Smooth muscle cell (in vitro differentiated cells): ENCODE data around the gene RANBP17. TPM values are rescaled to one million over a fixed set of nuclear protein-coding genes. Genes with fewer than 3 reads are reported as not detected.

Source experiments
- DNase-seq: peaks from one replicate; lab custom pipeline; 2025; ENCODE audit not compliant: unreplicated experiment; lab: John Stamatoyannopoulos, UW
- H2AFZ ChIP-seq: fragments of 200-600 bp; sonication (generic); 2 replicates; pipeline ENCODE4 v1.6.0; 2016; ENCODE audit warnings: antibody characterized with exemption, low read depth, mild to moderate bottlenecking
- H3F3A ChIP-seq: fragments of 200-600 bp; sonication (generic); 2 replicates; pipeline ENCODE4 v1.6.0; 2017; ENCODE audit warnings: antibody characterized with exemption, low read depth
- H3K27ac ChIP-seq: fragments of 200-600 bp; sonication (generic); 2 replicates; pipeline ENCODE4 v1.5.1; 2016; ENCODE audit warnings: low read depth, mild to moderate bottlenecking
- H3K27me3 ChIP-seq: fragments of 200-600 bp; sonication (generic); 2 replicates; pipeline ENCODE4 v1.6.1; 2016; ENCODE audit warnings: low read depth, mild to moderate bottlenecking
- H3K36me3 ChIP-seq: fragments of 200-600 bp; sonication (generic); 2 replicates; pipeline ENCODE4 v1.5.1; 2016; ENCODE audit warnings: low read depth
- H3K4me1 ChIP-seq: fragments of 200-600 bp; sonication (generic); 2 replicates; pipeline ENCODE4 v1.5.1; 2016; ENCODE audit warnings: low read depth
- H3K4me2 ChIP-seq: fragments of 200-600 bp; sonication (generic); 2 replicates; pipeline ENCODE4 v1.6.0; 2016; ENCODE audit warnings: mild to moderate bottlenecking
- H3K4me3 ChIP-seq: fragments of 200-600 bp; sonication (generic); 2 replicates; pipeline ENCODE4 v1.5.1; 2016; ENCODE audit warnings: mild to moderate bottlenecking
- H3K79me2 ChIP-seq: fragments of 200-600 bp; sonication (generic); 2 replicates; pipeline ENCODE4 v1.6.0; 2016; ENCODE audit warnings: low read depth, mild to moderate bottlenecking
- H3K9ac ChIP-seq: fragments of 200-600 bp; sonication (generic); 2 replicates; pipeline ENCODE4 v1.6.0; 2016; ENCODE audit warnings: low read depth
- H3K9me3 ChIP-seq: fragments of 200-600 bp; sonication (generic); replicated peaks from 2 replicates; pipeline ENCODE4 v1.5.1; 2016; ENCODE audit warnings: low read depth
- H4K20me1 ChIP-seq: fragments of 200-600 bp; sonication (generic); 2 replicates; pipeline ENCODE4 v1.6.0; 2016; ENCODE audit warnings: low read depth
- CTCF ChIP-seq: fragments of 200-600 bp; sonication (generic); IDR thresholded peaks from 2 replicates; pipeline ENCODE4 v1.5.1; 2017; ENCODE audit warnings: borderline replicate concordance, mild to moderate bottlenecking, antibody characterized with exemption; ENCODE audit not compliant: insufficient read depth, poor library complexity, severe bottlenecking
- WGBS: methylation state at CpG from one replicate; pipeline ENCODE4 v1.1.7; 2016; ENCODE audit warnings: low lambda C conversion rate; 5-methylcytosine and 5-hydroxymethylcytosine counted together
- polyA plus RNA-seq: library from polyadenylated mRNA; unstranded; fragments of >200 nt; fragmentation: Nextera tagmentation; extraction: Ambion mirVana; gene quantifications from 2 replicates; pipeline ENCODE4 v1.2.1, GENCODE V29; 2016
- total RNA-seq: library from RNA; depleted of rRNA; stranded (reverse); fragments of >200 nt; gene quantifications from 2 replicates; pipeline ENCODE4 v1.2.3, GENCODE V29; 2014

The RANBP17 gene
- total and polyA plus RNA-seq, 2 experiments from 2014 or later, result 13.0 to 42.6 TPM

- 73% methylated on average over 8 of the region's 8 CpGs for WGBS
- Histone ChIP-seq H3F3A (no peaks in the 10 kb centered on the region), H2AFZ (no peak overlapping the region), H3K4me1 (no peaks in the 10 kb centered on the region), H3K36me3 (no peaks in the 10 kb centered on the region), H3K9ac (no peak overlapping the region), H3K4me3 (no peak overlapping the region), H3K4me2 (no peak overlapping the region), H3K79me2 (no peaks in the 10 kb centered on the region), H3K27ac (no peak overlapping the region), H4K20me1 (no peaks in the 10 kb centered on the region), H3K27me3 (no peaks in the 10 kb centered on the region), H3K9me3 (no peaks in the 10 kb centered on the region)
- no peak for TF ChIP-seq CTCF
- no peak for DNase-seq
Observed at GRCh38 chr5:170939178-170939577, 77.4 kb downstream of the RANBP17 start.

- Histone ChIP-seq H4K20me1 (no peaks in the 10 kb centered on the region), H3K79me2 (no peaks in the 10 kb centered on the region), H3K9ac (no peak overlapping the region), H3K4me3 (no peak overlapping the region), H3K4me1 (no peaks in the 10 kb centered on the region), H3K27ac (no peak overlapping the region), H3F3A (no peaks in the 10 kb centered on the region), H3K4me2 (no peak overlapping the region), H3K9me3 (no peaks in the 10 kb centered on the region), H3K36me3 (no peaks in the 10 kb centered on the region), H2AFZ (no peak overlapping the region), H3K27me3 (no peaks in the 10 kb centered on the region)
- WGBS, result 97% methylated on average over 8 of the region's 8 CpGs
- TF ChIP-seq CTCF, result no peak
- no peak for DNase-seq
Observed at GRCh38 chr5:170941788-170942187, 80.0 kb downstream of the RANBP17 start.

GRCh38 chr5:170945275-170945674, 83.5 kb downstream of the RANBP17 start:
- no peaks in the 10 kb centered on the region for H3K9me3 ChIP-seq
- no peak overlapping the region for H2AFZ ChIP-seq
- H4K20me1 ChIP-seq, result no peaks in the 10 kb centered on the region
- H3K27me3 ChIP-seq, result no peaks in the 10 kb centered on the region
- 87% methylated on average over 3 of the region's 3 CpGs for WGBS
- H3K27ac ChIP-seq, result no peak overlapping the region
- H3K79me2 ChIP-seq, result no peaks in the 10 kb centered on the region
- no peaks in the 10 kb centered on the region for H3F3A ChIP-seq
- no peak overlapping the region for H3K9ac ChIP-seq
- no peaks in the 10 kb centered on the region for H3K36me3 ChIP-seq
- no peak for TF ChIP-seq CTCF
- no peak for DNase-seq
- no peak overlapping the region for H3K4me2 ChIP-seq
- no peaks in the 10 kb centered on the region for H3K4me1 ChIP-seq
- no peak overlapping the region for H3K4me3 ChIP-seq

- H4K20me1 ChIP-seq, result no peaks in the 10 kb centered on the region
- no peaks in the 10 kb centered on the region for H3K9me3 ChIP-seq
- H3K36me3 ChIP-seq, result no peaks in the 10 kb centered on the region
- DNase-seq, result no peak
- H3F3A ChIP-seq, result no peaks in the 10 kb centered on the region
- H3K4me3 ChIP-seq, result no peak overlapping the region
- no peaks in the 10 kb centered on the region for H3K79me2 ChIP-seq
- H3K4me2 ChIP-seq, result no peak overlapping the region
- WGBS, result 45% methylated on average over 3 of the region's 3 CpGs
- H3K4me1 ChIP-seq, result no peaks in the 10 kb centered on the region
- H2AFZ ChIP-seq, result no peak overlapping the region
- H3K27ac ChIP-seq, result no peak overlapping the region
- TF ChIP-seq CTCF, result no peak
- H3K27me3 ChIP-seq, result no peaks in the 10 kb centered on the region
- no peak overlapping the region for H3K9ac ChIP-seq
Observed at GRCh38 chr5:170960567-170960966, 98.7 kb downstream of the RANBP17 start.
